HepG2 (cell line): ENCODE measurements around the gene USP7. TPM values are rescaled to one million over a fixed set of nuclear protein-coding genes. Genes with fewer than 3 reads are reported as not detected.

Experiments
- ADNP ChIP-seq: sonication (generic); formaldehyde crosslinking; IDR thresholded peaks from 2 replicates; pipeline ENCODE4 v1.4.0; 2020; ENCODE audit warnings: missing genetic modification reagents
- CHD2 ChIP-seq: IDR thresholded peaks from 2 replicates; pipeline ENCODE4 v1.6.1; 2011; ENCODE audit warnings: low read depth, low read length, improper control_type of control experiment
- CREB3 ChIP-seq: sonication (generic); formaldehyde crosslinking; IDR thresholded peaks from 2 replicates; pipeline ENCODE4 v1.5.0; 2020; ENCODE audit warnings: missing genetic modification reagents
- EP300 ChIP-seq, 3 experiments: sonication (generic) in 1 of 3; formaldehyde crosslinking in 1 of 3; IDR thresholded peaks; 2 replicates each; pipeline versions ENCODE4 v1.5.1 to v1.6.1; 2011 to 2020; ENCODE audit warnings: low read depth in 2 of 3, low read length in 2 of 3, borderline replicate concordance in 1 of 3, improper control_type of control experiment in 1 of 3, mild to moderate bottlenecking in 1 of 3, missing genetic modification reagents in 1 of 3, moderate library complexity in 1 of 3
- FOXJ3 ChIP-seq: sonication (generic); formaldehyde crosslinking; IDR thresholded peaks from 2 replicates; pipeline ENCODE4 v1.4.0; 2020; ENCODE audit warnings: missing genetic modification reagents, mild to moderate bottlenecking, borderline replicate concordance
- GZF1 ChIP-seq: sonication (generic); formaldehyde crosslinking; IDR thresholded peaks from 2 replicates; pipeline ENCODE4 v1.5.1; 2020; ENCODE audit warnings: mild to moderate bottlenecking, missing genetic modification reagents
- HES4 ChIP-seq: sonication (generic); formaldehyde crosslinking; IDR thresholded peaks from 2 replicates; pipeline ENCODE4 v1.9.0; 2021; ENCODE audit warnings: mild to moderate bottlenecking, missing genetic modification reagents, borderline replicate concordance
- HNRNPLL ChIP-seq: fragments of 200-400 bp; formaldehyde crosslinking; IDR thresholded peaks from 2 replicates; pipeline ENCODE4 v1.6.1; 2017; ENCODE audit warnings: mild to moderate bottlenecking, low read depth, low read length; ENCODE audit not compliant: poor library complexity, severe bottlenecking
- KAT8 ChIP-seq: IDR thresholded peaks from 2 replicates; pipeline ENCODE4 v1.6.1; 2016; ENCODE audit warnings: missing genetic modification reagents, missing compliant biosample characterization
- MLXIP ChIP-seq: sonication (generic); formaldehyde crosslinking; IDR thresholded peaks from 2 replicates; pipeline ENCODE4 v1.9.0; 2021; ENCODE audit warnings: missing genetic modification reagents, borderline replicate concordance
- POLR2AphosphoS2 ChIP-seq: IDR thresholded peaks from 2 replicates; pipeline ENCODE4 v1.6.1; 2011; ENCODE audit warnings: low read depth, low read length, improper control_type of control experiment
- POLR2AphosphoS5 ChIP-seq: IDR thresholded peaks from 2 replicates; pipeline ENCODE4 v1.6.1; 2012; ENCODE audit warnings: low read depth, low read length
- RCOR2 ChIP-seq: IDR thresholded peaks from 2 replicates; pipeline ENCODE4 v1.6.1; 2016; ENCODE audit warnings: missing biosample characterization, missing genetic modification reagents
- SMARCC2 ChIP-seq: fragments of 450-650 bp; IDR thresholded peaks from 2 replicates; pipeline ENCODE4 v1.6.1; 2017; ENCODE audit warnings: antibody characterized with exemption, mild to moderate bottlenecking
- TBP ChIP-seq: sonication (generic); formaldehyde crosslinking; IDR thresholded peaks from 2 replicates; pipeline ENCODE4 v1.5.0; 2020; ENCODE audit warnings: missing genetic modification reagents
- TEAD2 ChIP-seq: sonication (generic); formaldehyde crosslinking; IDR thresholded peaks from 2 replicates; pipeline ENCODE4 v1.9.0; 2021; ENCODE audit warnings: missing genetic modification reagents
- YEATS4 ChIP-seq: sonication (generic); formaldehyde crosslinking; IDR thresholded peaks from 2 replicates; pipeline ENCODE4 v1.4.0; 2020; ENCODE audit warnings: missing genetic modification reagents, borderline replicate concordance
- ZBTB20 ChIP-seq: sonication (generic); formaldehyde crosslinking; IDR thresholded peaks from 2 replicates; pipeline ENCODE4 v1.8.1; 2023; ENCODE audit warnings: missing genetic modification reagents, low read depth, mild to moderate bottlenecking, borderline replicate concordance
- ZNF17 ChIP-seq: sonication (generic); formaldehyde crosslinking; IDR thresholded peaks from 2 replicates; pipeline ENCODE4 v1.5.0; 2020; ENCODE audit warnings: mild to moderate bottlenecking, missing genetic modification reagents
- ZNF224 ChIP-seq: sonication (generic); formaldehyde crosslinking; IDR thresholded peaks from 2 replicates; pipeline ENCODE4 v1.5.0; 2020; ENCODE audit warnings: mild to moderate bottlenecking, missing genetic modification reagents
- ZNF343 ChIP-seq: sonication (generic); formaldehyde crosslinking; IDR thresholded peaks from 2 replicates; pipeline ENCODE4 v1.4.0; 2020; ENCODE audit warnings: mild to moderate bottlenecking, missing genetic modification reagents
- ZNF776 ChIP-seq: sonication (generic); formaldehyde crosslinking; IDR thresholded peaks from 2 replicates; pipeline ENCODE4 v1.4.0; 2020; ENCODE audit warnings: mild to moderate bottlenecking, missing genetic modification reagents
- ZNF83 ChIP-seq: sonication (generic); formaldehyde crosslinking; IDR thresholded peaks from 2 replicates; pipeline ENCODE4 v1.4.0; 2020; ENCODE audit warnings: missing genetic modification reagents, mild to moderate bottlenecking, borderline replicate concordance
- ZNF841 ChIP-seq: sonication (generic); formaldehyde crosslinking; IDR thresholded peaks from 2 replicates; pipeline ENCODE4 v1.8.1; 2023; ENCODE audit warnings: missing genetic modification reagents, borderline replicate concordance
- ZSCAN5A ChIP-seq: sonication (generic); formaldehyde crosslinking; IDR thresholded peaks from 2 replicates; pipeline ENCODE4 v1.8.0; 2022; ENCODE audit warnings: mild to moderate bottlenecking, missing genetic modification reagents, borderline replicate concordance
- polyA plus RNA-seq, 8 experiments: library from polyadenylated mRNA; depleted of rRNA in 3 of 8; stranded (reverse) in 7 of 8; unstranded in 1 of 8; fragments of >200 nt; fragmentation: Illumina TruSeq in 4 of 8; extraction: Trizol in 4 of 8; gene quantifications; 2 replicates each; pipeline versions ENCODE4 v1.2.1 to v1.2.3, GENCODE V29; 2011 to 2016; ENCODE audit warnings: low read depth in 4 of 8, missing spikeins in 1 of 8, mixed read lengths in 1 of 8; ENCODE audit not compliant: insufficient read depth in 1 of 8
- total RNA-seq, 5 experiments: library from RNA; depleted of rRNA; stranded (reverse); fragments of >200 nt; fragmentation: Illumina TruSeq; extraction: Trizol; gene quantifications; 2 replicates each; pipeline ENCODE4 v1.2.3, GENCODE V29; 2016; ENCODE audit warnings: low read depth in 1 of 5

The USP7 gene
- total and polyA plus RNA-seq, 2 of the 13 experiments (the other 11 are each of a cell fraction or from before 2014, with no cell fraction given): 52.5 to 173 TPM

GRCh38 chr16:8858994-8859912 lies 104.5 kb downstream of the USP7 start (continued):
- no peak for TF ChIP-seq ZNF83 (CRISPR knock-in tag)
- TF ChIP-seq ZNF343 (CRISPR knock-in tag): no peak
- no peak for TF ChIP-seq RCOR2 (CRISPR knock-in tag)
- TF ChIP-seq KAT8 (CRISPR knock-in tag): no peak
- TF ChIP-seq CHD2: no peak
- TF ChIP-seq FOXJ3 (CRISPR knock-in tag): no peak
- TF ChIP-seq POLR2AphosphoS2: peak; percentile 30; the same call in 1 of the 2 replicates
- TF ChIP-seq HNRNPLL: no peak
- TF ChIP-seq ZBTB20: peak; percentile 68; the same call in 1 of the 2 replicates
- no peak for TF ChIP-seq SMARCC2
- no peak for TF ChIP-seq EP300 (IDR thresholded peaks at IDR 0.05; ENCODE audit: low read depth in 2 of 2, low read length in 2 of 2)
- TF ChIP-seq EP300 (CRISPR knock-in tag; IDR thresholded peaks at IDR 0.05; ENCODE audit: borderline replicate concordance): no peak
- TF ChIP-seq GZF1 (CRISPR knock-in tag): no peak
- TF ChIP-seq YEATS4 (CRISPR knock-in tag): no peak
- no peak for TF ChIP-seq ZNF224 (CRISPR knock-in tag)
- no peak for TF ChIP-seq ZSCAN5A (CRISPR knock-in tag)
- no peak for TF ChIP-seq MLXIP (CRISPR knock-in tag)
- no peak for TF ChIP-seq CREB3 (CRISPR knock-in tag)
- 0 out of 2 replicates have a peak, but pooled peaks have one; percentile 25 for TF ChIP-seq ADNP (CRISPR knock-in tag)
- TF ChIP-seq ZNF841 (CRISPR knock-in tag): no peak
- no peak for TF ChIP-seq ZNF17 (CRISPR knock-in tag)
- no peak; the same call in 1 of the 2 replicates for TF ChIP-seq POLR2AphosphoS5
- TF ChIP-seq TBP (CRISPR knock-in tag): no peak
- no peak; the same call in 1 of the 2 replicates for TF ChIP-seq HES4 (CRISPR knock-in tag)
- peak; percentile 33; the same call in 1 of the 2 replicates for TF ChIP-seq ZNF776 (CRISPR knock-in tag)
- TF ChIP-seq TEAD2: no peak
